PFSK-1 (cell line): Measurements from ENCODE around the gene SPAG8.

Source experiments
- FOXP2 ChIP-seq: optimal IDR thresholded peaks from 2 replicates; pipeline ENCODE3; 2011; ENCODE audit warnings: borderline replicate concordance, control low read depth, inconsistent platforms; ENCODE audit not compliant: insufficient read depth; ENCODE audit errors: extremely low read length, extremely low read depth
- POLR2AphosphoS5 ChIP-seq: IDR thresholded peaks from 2 replicates; pipeline ENCODE4 v1.6.1; 2012; ENCODE audit warnings: low read depth, mild to moderate bottlenecking, control low read depth, low read length, moderate library complexity
- SIN3A ChIP-seq: IDR thresholded peaks from 2 replicates; pipeline ENCODE4 v1.6.1; 2012; ENCODE audit warnings: mild to moderate bottlenecking, low read length, moderate library complexity, borderline replicate concordance; ENCODE audit not compliant: insufficient read depth
- TAF1 ChIP-seq: IDR thresholded peaks from 2 replicates; pipeline ENCODE4 v1.6.1; 2012; ENCODE audit warnings: low read length, control low read depth, borderline replicate concordance; ENCODE audit not compliant: insufficient read depth
- TF ChIP-seq, protein P1 (sequence below), 2 experiments: IDR thresholded peaks; 2 replicates each; pipeline versions ENCODE4 v1.6.1 to v1.8.0; 2011 to 2012; ENCODE audit warnings: low read depth in 2 of 2, low read length in 2 of 2, control low read depth in 1 of 2, inconsistent platforms in 1 of 2, mild to moderate bottlenecking in 1 of 2, moderate library complexity in 1 of 2; ENCODE audit not compliant: insufficient read depth in 1 of 2

SPAG8 gene

GRCh38 chr9:35852267-35852815 lies 40.3 kb upstream of the SPAG8 start:
- no peak for TF ChIP-seq TAF1
- no peak for TF ChIP-seq FOXP2
- TF ChIP-seq SIN3A, result no peak
- TF ChIP-seq POLR2AphosphoS5, result no peak
- TF ChIP-seq, protein P1, sequence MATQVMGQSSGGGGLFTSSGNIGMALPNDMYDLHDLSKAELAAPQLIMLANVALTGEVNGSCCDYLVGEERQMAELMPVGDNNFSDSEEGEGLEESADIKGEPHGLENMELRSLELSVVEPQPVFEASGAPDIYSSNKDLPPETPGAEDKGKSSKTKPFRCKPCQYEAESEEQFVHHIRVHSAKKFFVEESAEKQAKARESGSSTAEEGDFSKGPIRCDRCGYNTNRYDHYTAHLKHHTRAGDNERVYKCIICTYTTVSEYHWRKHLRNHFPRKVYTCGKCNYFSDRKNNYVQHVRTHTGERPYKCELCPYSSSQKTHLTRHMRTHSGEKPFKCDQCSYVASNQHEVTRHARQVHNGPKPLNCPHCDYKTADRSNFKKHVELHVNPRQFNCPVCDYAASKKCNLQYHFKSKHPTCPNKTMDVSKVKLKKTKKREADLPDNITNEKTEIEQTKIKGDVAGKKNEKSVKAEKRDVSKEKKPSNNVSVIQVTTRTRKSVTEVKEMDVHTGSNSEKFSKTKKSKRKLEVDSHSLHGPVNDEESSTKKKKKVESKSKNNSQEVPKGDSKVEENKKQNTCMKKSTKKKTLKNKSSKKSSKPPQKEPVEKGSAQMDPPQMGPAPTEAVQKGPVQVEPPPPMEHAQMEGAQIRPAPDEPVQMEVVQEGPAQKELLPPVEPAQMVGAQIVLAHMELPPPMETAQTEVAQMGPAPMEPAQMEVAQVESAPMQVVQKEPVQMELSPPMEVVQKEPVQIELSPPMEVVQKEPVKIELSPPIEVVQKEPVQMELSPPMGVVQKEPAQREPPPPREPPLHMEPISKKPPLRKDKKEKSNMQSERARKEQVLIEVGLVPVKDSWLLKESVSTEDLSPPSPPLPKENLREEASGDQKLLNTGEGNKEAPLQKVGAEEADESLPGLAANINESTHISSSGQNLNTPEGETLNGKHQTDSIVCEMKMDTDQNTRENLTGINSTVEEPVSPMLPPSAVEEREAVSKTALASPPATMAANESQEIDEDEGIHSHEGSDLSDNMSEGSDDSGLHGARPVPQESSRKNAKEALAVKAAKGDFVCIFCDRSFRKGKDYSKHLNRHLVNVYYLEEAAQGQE (IDR thresholded peaks at IDR 0.05; ENCODE audit: insufficient read depth in 1 of 2, low read depth in 2 of 2, low read length in 2 of 2), result no peak

- TF ChIP-seq, protein P1 (IDR thresholded peaks at IDR 0.05; ENCODE audit: insufficient read depth in 1 of 2, low read depth in 2 of 2, low read length in 2 of 2), result no peak
- TF ChIP-seq TAF1, result no peak
- TF ChIP-seq FOXP2, result no peak
- TF ChIP-seq SIN3A, result no peak
- TF ChIP-seq POLR2AphosphoS5, result no peak
These were observed 35.9 kb upstream of the SPAG8 start for GRCh38 chr9:35847792-35848572.

GRCh38 chr9:35845824-35846771 lies 34.0 kb upstream of the SPAG8 start:
- TF ChIP-seq TAF1 (no peak), FOXP2 (no peak), SIN3A (no peak), POLR2AphosphoS5 (no peak)
- TF ChIP-seq, protein P1 (IDR thresholded peaks at IDR 0.05; ENCODE audit: insufficient read depth in 1 of 2, low read depth in 2 of 2, low read length in 2 of 2), result no peak

DNA sequence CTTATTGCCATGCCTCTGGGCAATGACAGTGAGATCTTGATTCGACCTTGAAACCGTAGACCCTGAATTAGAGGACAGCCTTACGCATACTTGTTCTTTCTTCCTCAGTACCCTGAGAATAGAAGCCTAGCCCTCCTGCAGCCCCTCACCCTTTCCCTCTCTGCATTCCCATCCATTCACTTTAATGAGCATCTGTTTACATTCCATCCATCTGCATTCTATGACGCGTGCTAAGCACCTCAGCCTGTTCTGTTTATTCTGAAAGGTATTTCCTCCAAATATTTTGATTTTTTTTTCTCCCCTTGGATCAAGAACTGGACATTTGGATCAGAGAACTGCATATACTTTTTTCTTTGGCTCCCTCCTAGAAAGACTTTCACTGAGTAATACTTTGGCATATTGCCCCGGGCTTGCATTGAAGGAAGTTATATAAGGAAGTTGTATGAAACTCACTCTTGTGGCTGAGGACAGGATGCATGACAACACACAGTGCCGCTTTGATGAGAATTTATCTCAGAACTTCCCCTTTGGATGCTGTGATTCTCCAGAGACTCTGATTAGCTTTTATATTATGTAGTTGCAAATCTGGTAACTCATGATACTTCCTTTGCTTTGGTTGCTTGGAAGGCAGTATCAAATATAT lies 32.7 kb upstream of the SPAG8 start:
- TF ChIP-seq, protein P1 (IDR thresholded peaks at IDR 0.05; ENCODE audit: insufficient read depth in 1 of 2, low read depth in 2 of 2, low read length in 2 of 2), result no peak
- TF ChIP-seq SIN3A (no peak), TAF1 (no peak)
